HUES6 (cell line): ENCODE measurements around the gene PLXND1.

ENCODE experiments used
- H3K27ac ChIP-seq: 2 replicates; pipeline ENCODE4 v1.7.0; 2013; ENCODE audit warnings: low read depth, mild to moderate bottlenecking, low read length, inconsistent platforms
- H3K27me3 ChIP-seq: 2 replicates; pipeline ENCODE4 v1.6.1; 2013; ENCODE audit warnings: low read length; ENCODE audit not compliant: control insufficient read depth, insufficient read depth
- H3K36me3 ChIP-seq: 2 replicates; pipeline ENCODE4 v1.6.1; 2013; ENCODE audit warnings: low read length; ENCODE audit not compliant: control insufficient read depth, insufficient read depth
- H3K4me1 ChIP-seq: 2 replicates; pipeline ENCODE4 v1.6.1; 2013; ENCODE audit warnings: low read length; ENCODE audit not compliant: control insufficient read depth, insufficient read depth
- H3K4me3 ChIP-seq: 2 replicates; pipeline ENCODE4 v1.5.1; 2013; ENCODE audit warnings: low read depth, low read length
- H3K9ac ChIP-seq: one replicate; pipeline ENCODE4 v1.6.1; 2013; ENCODE audit warnings: mild to moderate bottlenecking, low read length
- H3K9me3 ChIP-seq: 2 replicates; pipeline ENCODE4 v1.6.1; 2013; ENCODE audit warnings: low read depth, low read length; ENCODE audit not compliant: control insufficient read depth, insufficient read depth

The PLXND1 gene

GRCh38 chr3:129530821-129531220 is 75.7 kb downstream of the PLXND1 start:
- H3K4me3 ChIP-seq, result no peak overlapping the region
- H3K4me1 ChIP-seq, result peaks cover 40% of the 10 kb centered on the region
- no peaks in the 10 kb centered on the region for H3K36me3 ChIP-seq
- H3K27ac ChIP-seq, result no peak overlapping the region
- no peaks in the 10 kb centered on the region for H3K27me3 ChIP-seq
- H3K9ac ChIP-seq, result no peak overlapping the region
- H3K9me3 ChIP-seq, result no peaks in the 10 kb centered on the region; the same call in 1 of the 2 replicates

- Histone ChIP-seq H3K36me3 (no peaks in the 10 kb centered on the region), H3K4me1 (peaks cover 40% of the 10 kb centered on the region), H3K9ac (no peak overlapping the region), H3K4me3 (no peak overlapping the region), H3K27ac (no peak overlapping the region), H3K9me3 (no peaks in the 10 kb centered on the region; the same call in 1 of the 2 replicates), H3K27me3 (no peaks in the 10 kb centered on the region)
These were observed 76.2 kb downstream of the PLXND1 start for GRCh38 chr3:129530251-129530791.

GRCh38 chr3:129529436-129530210 is 76.9 kb downstream of the PLXND1 start:
- H3K4me1 ChIP-seq, result peaks cover 33% of the 10 kb centered on the region
- no peaks in the 10 kb centered on the region for H3K9me3 ChIP-seq
- no peaks in the 10 kb centered on the region for H3K36me3 ChIP-seq
- no peak overlapping the region for H3K27ac ChIP-seq
- H3K4me3 ChIP-seq, result no peak overlapping the region
- H3K27me3 ChIP-seq, result no peaks in the 10 kb centered on the region
- H3K9ac ChIP-seq, result no peak overlapping the region

GRCh38 chr3:129528589-129529100 is 77.8 kb downstream of the PLXND1 start, which contains the start of gene RHO:
RHO (plus strand) TSS chr3:129528639; CDS start chr3:129528734, 95 bp downstream.
- Histone ChIP-seq H3K4me1 (peaks cover 24% of the 10 kb centered on the region), H3K36me3 (no peaks in the 10 kb centered on the region), H3K9me3 (no peaks in the 10 kb centered on the region), H3K4me3 (no peak within 1 kb of the TSS), H3K27ac (no peak within 1 kb of the TSS), H3K9ac (no peak within 1 kb of the TSS), H3K27me3 (no peaks in the 10 kb centered on the region)

GRCh38 chr3:129527262-129527661 is 79.2 kb downstream of the PLXND1 start:
- no peak overlapping the region for H3K27ac ChIP-seq
- no peaks in the 10 kb centered on the region for H3K36me3 ChIP-seq

GRCh38 chr3:129526121-129526900 is 80.2 kb downstream of the PLXND1 start:
- H3K36me3 ChIP-seq, result no peaks in the 10 kb centered on the region
- H3K9me3 ChIP-seq, result no peaks in the 10 kb centered on the region
- H3K9ac ChIP-seq, result no peak overlapping the region
- H3K4me1 ChIP-seq, result peaks cover 25% of the 10 kb centered on the region
- no peak overlapping the region for H3K27ac ChIP-seq
- H3K4me3 ChIP-seq, result no peak overlapping the region
- H3K27me3 ChIP-seq, result no peaks in the 10 kb centered on the region

More at GRCh38 chr3:129527262-129527661, 79.2 kb downstream of the PLXND1 start:
- Histone ChIP-seq H3K9me3 (no peaks in the 10 kb centered on the region), H3K27me3 (no peaks in the 10 kb centered on the region), H3K9ac (no peak overlapping the region), H3K4me3 (no peak overlapping the region), H3K4me1 (peaks cover 24% of the 10 kb centered on the region)

GRCh38 chr3:129525341-129525968 is 81.0 kb downstream of the PLXND1 start:
- H3K4me3 ChIP-seq, result no peak overlapping the region
- peaks cover 19% of the 10 kb centered on the region for H3K4me1 ChIP-seq
- no peak overlapping the region for H3K27ac ChIP-seq
- H3K9me3 ChIP-seq, result no peaks in the 10 kb centered on the region
- H3K27me3 ChIP-seq, result no peaks in the 10 kb centered on the region
- H3K9ac ChIP-seq, result no peak overlapping the region
- no peaks in the 10 kb centered on the region for H3K36me3 ChIP-seq

GRCh38 chr3:129524081-129524480 is 82.4 kb downstream of the PLXND1 start:
- H3K9ac ChIP-seq, result no peak overlapping the region
- H3K4me3 ChIP-seq, result no peak overlapping the region
- H3K27ac ChIP-seq, result no peak overlapping the region
- H3K36me3 ChIP-seq, result peaks cover 2% of the 10 kb centered on the region; the same call in 1 of the 2 replicates
- H3K4me1 ChIP-seq, result peaks cover 7% of the 10 kb centered on the region; the same call in 1 of the 2 replicates
- no peaks in the 10 kb centered on the region for H3K27me3 ChIP-seq
- H3K9me3 ChIP-seq, result no peaks in the 10 kb centered on the region

GRCh38 chr3:129522953-129523352 is 83.5 kb downstream of the PLXND1 start:
- no peaks in the 10 kb centered on the region for H3K27me3 ChIP-seq
- no peak overlapping the region for H3K27ac ChIP-seq
- H3K9me3 ChIP-seq, result no peaks in the 10 kb centered on the region
- H3K36me3 ChIP-seq, result peaks cover 2% of the 10 kb centered on the region; the same call in 1 of the 2 replicates
- H3K4me1 ChIP-seq, result peaks cover 7% of the 10 kb centered on the region; the same call in 1 of the 2 replicates
- H3K9ac ChIP-seq, result no peak overlapping the region
- no peak overlapping the region for H3K4me3 ChIP-seq

GRCh38 chr3:129521611-129522010 is 84.9 kb downstream of the PLXND1 start:
- no peak overlapping the region for H3K27ac ChIP-seq
- peaks cover 7% of the 10 kb centered on the region; the same call in 1 of the 2 replicates for H3K4me1 ChIP-seq
- H3K9ac ChIP-seq, result no peak overlapping the region
- H3K36me3 ChIP-seq, result peaks cover 11% of the 10 kb centered on the region
- no peaks in the 10 kb centered on the region for H3K9me3 ChIP-seq
- H3K4me3 ChIP-seq, result no peak overlapping the region
- H3K27me3 ChIP-seq, result no peaks in the 10 kb centered on the region
